Measurements from ENCODE around the gene LHPP.
A peak's percentile ranks its signal among the peaks of the same experiment; 100 is the strongest.

Gene LHPP

GRCh38 chr10:124596962-124597845, 135.6 kb downstream of the LHPP start:
- H3K9ac ChIP-seq (ENCODE audit: low read depth, low read length, poor library complexity), result no peak overlapping the region
- H3K4me1 ChIP-seq (ENCODE audit: control insufficient read depth in 2 of 2, insufficient read depth in 1 of 2, low read depth in 1 of 2, low read length in 2 of 2), result peaks cover 0 to 3% of the 10 kb centered on the region in 2 donors
- H3K4me2 ChIP-seq (ENCODE audit: insufficient read depth, low read length, poor library complexity, severe bottlenecking), result no peak overlapping the region
- H3K14ac ChIP-seq (ENCODE audit: low read length), result no peak overlapping the region
- no peak overlapping the region for H3K23ac ChIP-seq (ENCODE audit: low read depth, low read length, poor library complexity)
- H2BK120ac ChIP-seq (ENCODE audit: low read depth, low read length), result no peak overlapping the region
- no CpG with 5 or more reads among the region's 21 CpGs for WGBS, 2 donors (ENCODE audit: extremely low coverage in 2 of 2, insufficient read length in 2 of 2, insufficient replicate concordance in 1 of 2)
- no peak overlapping the region for H3K27ac ChIP-seq (replicated peaks; ENCODE audit: low read length)
- no peaks in the 10 kb centered on the region for H3K9me3 ChIP-seq (replicated peaks in 1 of 2; ENCODE audit: control insufficient read depth in 2 of 2, insufficient read depth in 1 of 2, low read depth in 1 of 2, low read length in 2 of 2)
- no peak overlapping the region for H2BK12ac ChIP-seq (ENCODE audit: low read length)
- H3K79me1 ChIP-seq (ENCODE audit: low read depth, low read length), result peaks cover 2% of the 10 kb centered on the region
- H3K4me3 ChIP-seq (ENCODE audit: low read length in 2 of 2), result no peak overlapping the region
- peak overlapping the region; percentile 74 for H2AK5ac ChIP-seq (ENCODE audit: low read depth, low read length)
- H3K27me3 ChIP-seq (ENCODE audit: control insufficient read depth in 3 of 3, insufficient read depth in 3 of 3, low read depth in 1 of 3, low read length in 3 of 3), result no peaks in the 10 kb centered on the region
- no peak overlapping the region for H2AFZ ChIP-seq (ENCODE audit: low read length)
- no peak overlapping the region for H2BK5ac ChIP-seq (ENCODE audit: low read length)
- peak overlapping the region; percentile 10 for H4K8ac ChIP-seq (ENCODE audit: low read depth, low read length)
- H3K36me3 ChIP-seq (replicated peaks in 1 of 2; ENCODE audit: control insufficient read depth in 2 of 2, insufficient read depth in 2 of 2, low read length in 2 of 2), result no peaks in the 10 kb centered on the region
- H2BK15ac ChIP-seq (ENCODE audit: low read length), result no peak overlapping the region
- no peak for DNase-seq (ENCODE audit: low spot score)
- H3K4ac ChIP-seq (ENCODE audit: low read length), result no peak overlapping the region
- peak overlapping the region; percentile 45 for H3K18ac ChIP-seq (ENCODE audit: low read length)
- H4K91ac ChIP-seq (ENCODE audit: low read depth, low read length, poor library complexity), result no peak overlapping the region

GRCh38 chr10:124597846-124598165, 136.2 kb downstream of the LHPP start:
- no CpG with 5 or more reads among the region's 10 CpGs for WGBS, 2 donors (ENCODE audit: extremely low coverage in 2 of 2, insufficient read length in 2 of 2, insufficient replicate concordance in 1 of 2)
- H3K27ac ChIP-seq (replicated peaks; ENCODE audit: low read length), result no peak overlapping the region
- peak overlapping the region; percentile 47 for H3K14ac ChIP-seq (ENCODE audit: low read length)
- H3K4ac ChIP-seq (ENCODE audit: low read length), result no peak overlapping the region
- no peak overlapping the region for H3K4me2 ChIP-seq (ENCODE audit: insufficient read depth, low read length, poor library complexity, severe bottlenecking)
- H2AK5ac ChIP-seq (ENCODE audit: low read depth, low read length), result peak overlapping the region; percentile 74
- H2BK120ac ChIP-seq (ENCODE audit: low read depth, low read length), result no peak overlapping the region
- H3K18ac ChIP-seq (ENCODE audit: low read length), result peak overlapping the region; percentile 74
- peaks cover 0 to 3% of the 10 kb centered on the region in 2 donors for H3K4me1 ChIP-seq (ENCODE audit: control insufficient read depth in 2 of 2, insufficient read depth in 1 of 2, low read depth in 1 of 2, low read length in 2 of 2)
- H2BK12ac ChIP-seq (ENCODE audit: low read length), result peak overlapping the region; percentile 53
- no peak overlapping the region for H2BK15ac ChIP-seq (ENCODE audit: low read length)
- DNase-seq (ENCODE audit: low spot score), result no peak
- peak overlapping the region; percentile 10 for H4K8ac ChIP-seq (ENCODE audit: low read depth, low read length)
- no peak overlapping the region for H3K4me3 ChIP-seq (ENCODE audit: low read length in 2 of 2)
- no peak overlapping the region for H3K23ac ChIP-seq (ENCODE audit: low read depth, low read length, poor library complexity)
- H2BK5ac ChIP-seq (ENCODE audit: low read length), result peak overlapping the region; percentile 48
- H4K91ac ChIP-seq (ENCODE audit: low read depth, low read length, poor library complexity), result no peak overlapping the region
- no peak overlapping the region for H3K9ac ChIP-seq (ENCODE audit: low read depth, low read length, poor library complexity)
- H3K36me3 ChIP-seq (replicated peaks in 1 of 2; ENCODE audit: control insufficient read depth in 2 of 2, insufficient read depth in 2 of 2, low read length in 2 of 2), result no peaks in the 10 kb centered on the region
- H3K27me3 ChIP-seq (ENCODE audit: control insufficient read depth in 3 of 3, insufficient read depth in 3 of 3, low read depth in 1 of 3, low read length in 3 of 3), result no peaks in the 10 kb centered on the region
- H3K9me3 ChIP-seq (replicated peaks in 1 of 2; ENCODE audit: control insufficient read depth in 2 of 2, insufficient read depth in 1 of 2, low read depth in 1 of 2, low read length in 2 of 2), result no peaks in the 10 kb centered on the region
- no peak overlapping the region for H2AFZ ChIP-seq (ENCODE audit: low read length)
- peaks cover 2% of the 10 kb centered on the region for H3K79me1 ChIP-seq (ENCODE audit: low read depth, low read length)

- no peak overlapping the region for H4K91ac ChIP-seq (ENCODE audit: low read depth, low read length, poor library complexity)
- no peak overlapping the region for H2BK120ac ChIP-seq (ENCODE audit: low read depth, low read length)
- no peak overlapping the region for H2BK15ac ChIP-seq (ENCODE audit: low read length)
- H3K4me3 ChIP-seq (ENCODE audit: low read length in 2 of 2), result no peak overlapping the region
- no peak overlapping the region for H2AFZ ChIP-seq (ENCODE audit: low read length)
- no peaks in the 10 kb centered on the region for H3K27me3 ChIP-seq (ENCODE audit: control insufficient read depth in 3 of 3, insufficient read depth in 3 of 3, low read depth in 1 of 3, low read length in 3 of 3)
- H2AK5ac ChIP-seq (ENCODE audit: low read depth, low read length), result peak overlapping the region; percentile 86
- H4K8ac ChIP-seq (ENCODE audit: low read depth, low read length), result no peak overlapping the region
- no peak overlapping the region for H3K9ac ChIP-seq (ENCODE audit: low read depth, low read length, poor library complexity)
- H3K27ac ChIP-seq (replicated peaks; ENCODE audit: low read length), result no peak overlapping the region
- peaks cover 3% of the 10 kb centered on the region in 2 donors for H3K4me1 ChIP-seq (ENCODE audit: control insufficient read depth in 2 of 2, insufficient read depth in 1 of 2, low read depth in 1 of 2, low read length in 2 of 2)
- H3K23ac ChIP-seq (ENCODE audit: low read depth, low read length, poor library complexity), result peak overlapping the region; percentile 35
- no peaks in the 10 kb centered on the region for H3K9me3 ChIP-seq (replicated peaks in 1 of 2; ENCODE audit: control insufficient read depth in 2 of 2, insufficient read depth in 1 of 2, low read depth in 1 of 2, low read length in 2 of 2)
- no peaks in the 10 kb centered on the region for H3K36me3 ChIP-seq (replicated peaks in 1 of 2; ENCODE audit: control insufficient read depth in 2 of 2, insufficient read depth in 2 of 2, low read length in 2 of 2)
- H3K14ac ChIP-seq (ENCODE audit: low read length), result peak overlapping the region; percentile 47
- peak overlapping the region; percentile 74 for H3K18ac ChIP-seq (ENCODE audit: low read length)
- H3K4ac ChIP-seq (ENCODE audit: low read length), result no peak overlapping the region
- H2BK12ac ChIP-seq (ENCODE audit: low read length), result peak overlapping the region; percentile 53
- H3K79me1 ChIP-seq (ENCODE audit: low read depth, low read length), result peaks cover 2% of the 10 kb centered on the region
- peak overlapping the region; percentile 48 for H2BK5ac ChIP-seq (ENCODE audit: low read length)
- H3K4me2 ChIP-seq (ENCODE audit: insufficient read depth, low read length, poor library complexity, severe bottlenecking), result no peak overlapping the region
- no CpG with 5 or more reads among the region's 6 CpGs for WGBS, 2 donors (ENCODE audit: extremely low coverage in 2 of 2, insufficient read length in 2 of 2, insufficient replicate concordance in 1 of 2)
- no peak for DNase-seq (ENCODE audit: low spot score)
Observed at GRCh38 chr10:124598196-124598595, 136.6 kb downstream of the LHPP start.

- peak overlapping the region; percentile 35 for H3K23ac ChIP-seq (ENCODE audit: low read depth, low read length, poor library complexity)
- peak overlapping the region; percentile 76 for H3K14ac ChIP-seq (ENCODE audit: low read length)
- peak overlapping the region; percentile 45 for H2BK5ac ChIP-seq (ENCODE audit: low read length)
- no peak overlapping the region for H2AFZ ChIP-seq (ENCODE audit: low read length)
- no peak for DNase-seq (ENCODE audit: low spot score)
- H2BK120ac ChIP-seq (ENCODE audit: low read depth, low read length), result no peak overlapping the region
- peak overlapping the region in 1 of 2 donors; percentile 57 for H3K4me3 ChIP-seq (ENCODE audit: low read length in 2 of 2)
- no peaks in the 10 kb centered on the region for H3K36me3 ChIP-seq (replicated peaks in 1 of 2; ENCODE audit: control insufficient read depth in 2 of 2, insufficient read depth in 2 of 2, low read length in 2 of 2)
- H3K4me1 ChIP-seq (ENCODE audit: control insufficient read depth in 2 of 2, insufficient read depth in 1 of 2, low read depth in 1 of 2, low read length in 2 of 2), result peaks cover 3 to 5% of the 10 kb centered on the region in 2 donors
- no peaks in the 10 kb centered on the region for H3K27me3 ChIP-seq (ENCODE audit: control insufficient read depth in 3 of 3, insufficient read depth in 3 of 3, low read depth in 1 of 3, low read length in 3 of 3)
- no peak overlapping the region for H4K8ac ChIP-seq (ENCODE audit: low read depth, low read length)
- no peak overlapping the region for H2BK15ac ChIP-seq (ENCODE audit: low read length)
- no peak overlapping the region for H3K4me2 ChIP-seq (ENCODE audit: insufficient read depth, low read length, poor library complexity, severe bottlenecking)
- H3K18ac ChIP-seq (ENCODE audit: low read length), result peak overlapping the region; percentile 61
- peaks cover 2% of the 10 kb centered on the region for H3K79me1 ChIP-seq (ENCODE audit: low read depth, low read length)
- H2AK5ac ChIP-seq (ENCODE audit: low read depth, low read length), result peak overlapping the region; percentile 86
- H3K4ac ChIP-seq (ENCODE audit: low read length), result no peak overlapping the region
- H3K9me3 ChIP-seq (replicated peaks in 1 of 2; ENCODE audit: control insufficient read depth in 2 of 2, insufficient read depth in 1 of 2, low read depth in 1 of 2, low read length in 2 of 2), result no peaks in the 10 kb centered on the region
- H2BK12ac ChIP-seq (ENCODE audit: low read length), result no peak overlapping the region
- no peak overlapping the region for H3K27ac ChIP-seq (replicated peaks; ENCODE audit: low read length)
- WGBS, 2 donors (ENCODE audit: extremely low coverage in 2 of 2, insufficient read length in 2 of 2, insufficient replicate concordance in 1 of 2), result no CpG with 5 or more reads among the region's 13 CpGs
- H3K9ac ChIP-seq (ENCODE audit: low read depth, low read length, poor library complexity), result peak overlapping the region; percentile 51
- no peak overlapping the region for H4K91ac ChIP-seq (ENCODE audit: low read depth, low read length, poor library complexity)
Observed at GRCh38 chr10:124598773-124599587, 137.4 kb downstream of the LHPP start.

Data from neuronal stem cell (in vitro differentiated cells).